Measurements from ENCODE around the gene PCSK2.
"Not testable (repeated sequence)": the region's sequence is repeated elsewhere in the genome, so short reads cannot be mapped to it uniquely, and the experiment has no call there.

Gene PCSK2

GRCh38 chr20:17226410-17227218 is at the start of gene PCSK2:
TSS of gene PCSK2 (plus strand) at chr20:17227040. CDS start at chr20:17227306, 266 bp downstream.
- DNase-seq (ENCODE audit: low read depth in 2 of 2), result no peak

GRCh38 chr20:17177341-17177740 is 49.5 kb upstream of the PCSK2 start:
- DNase-seq (ENCODE audit: low read depth in 2 of 2), result no peak

GRCh38 chr20:17179840-17180239 is 47.0 kb upstream of the PCSK2 start:
- DNase-seq (ENCODE audit: low read depth in 2 of 2), result no peak

GRCh38 chr20:17189976-17190695 is 36.7 kb upstream of the PCSK2 start:
- no peak for DNase-seq (ENCODE audit: low read depth in 2 of 2)

GRCh38 chr20:17197041-17197440 is 29.8 kb upstream of the PCSK2 start:
- DNase-seq (ENCODE audit: low read depth in 2 of 2), result no peak

- DNase-seq (ENCODE audit: low read depth in 2 of 2), result no peak
These were observed 24.8 kb upstream of the PCSK2 start for GRCh38 chr20:17202030-17202429.

- DNase-seq (ENCODE audit: low read depth in 2 of 2), result no peak
These were observed 24.2 kb upstream of the PCSK2 start for GRCh38 chr20:17202673-17203072.

GRCh38 chr20:17205084-17205813 is 21.6 kb upstream of the PCSK2 start:
- DNase-seq (ENCODE audit: low read depth in 2 of 2), result no peak

- no peak for DNase-seq (ENCODE audit: low read depth in 2 of 2)
These were observed 16.5 kb upstream of the PCSK2 start for GRCh38 chr20:17210387-17210786.

- DNase-seq (ENCODE audit: low read depth in 2 of 2), result no peak
These were observed 15.9 kb upstream of the PCSK2 start for GRCh38 chr20:17210983-17211382.

- no peak for DNase-seq (ENCODE audit: low read depth in 2 of 2)
These were observed 11.7 kb upstream of the PCSK2 start for GRCh38 chr20:17215167-17215566.

GRCh38 chr20:17219856-17220255 is 7.0 kb upstream of the PCSK2 start:
- DNase-seq (ENCODE audit: low read depth in 2 of 2), result not testable (repeated sequence)

GRCh38 chr20:17223553-17223952 is 3.3 kb upstream of the PCSK2 start:
- DNase-seq (ENCODE audit: low read depth in 2 of 2), result no peak

GRCh38 chr20:17225851-17226409 is 910 bp upstream of the PCSK2 start:
- no peak for DNase-seq (ENCODE audit: low read depth in 2 of 2)

GRCh38 chr20:17227219-17227575 is 357 bp downstream of the PCSK2 start:
- DNase-seq (ENCODE audit: low read depth in 2 of 2), result no peak

- no peak for DNase-seq (ENCODE audit: low read depth in 2 of 2)
These were observed 1.1 kb downstream of the PCSK2 start for GRCh38 chr20:17227669-17228623.

- no peak for DNase-seq (ENCODE audit: low read depth in 2 of 2)
These were observed 1.8 kb downstream of the PCSK2 start for GRCh38 chr20:17228624-17229061.

GRCh38 chr20:17229256-17229655 is 2.4 kb downstream of the PCSK2 start:
- DNase-seq (ENCODE audit: low read depth in 2 of 2), result no peak

GRCh38 chr20:17233626-17234025 is 6.8 kb downstream of the PCSK2 start:
- no peak for DNase-seq (ENCODE audit: low read depth in 2 of 2)

- DNase-seq (ENCODE audit: low read depth in 2 of 2), result no peak
These were observed 9.9 kb downstream of the PCSK2 start for GRCh38 chr20:17236766-17237165.

- DNase-seq (ENCODE audit: low read depth in 2 of 2), result no peak
These were observed 21.4 kb downstream of the PCSK2 start for GRCh38 chr20:17248224-17248623.

Measured in activated CD8-positive, alpha-beta memory T cell treated with anti-CD3 and anti-CD28 coated beads for 4 hours (primary cell).